Choroid plexus epithelial cell (primary cell): ENCODE results near the gene AURKA.
"Not testable (repeated sequence)": the region's sequence is repeated elsewhere in the genome, so short reads cannot be mapped to it uniquely, and the experiment has no call there.

Source experiments
- DNase-seq: peaks from one replicate; pipeline ENCODE4 v3.0.0-alpha.2; 2010; ENCODE audit warnings: low read depth
- H3K4me3 ChIP-seq: 2 replicates; pipeline ENCODE4 v1.5.1; 2011; ENCODE audit warnings: low read depth, mild to moderate bottlenecking, control low read depth, low read length, moderate library complexity
- CTCF ChIP-seq: conservative IDR thresholded peaks from 2 replicates; pipeline ENCODE4 v1.5.1; 2011; ENCODE audit warnings: low read depth, mild to moderate bottlenecking, control low read depth, inconsistent platforms, low read length, moderate library complexity

The AURKA gene

GRCh38 chr20:56417402-56417801 lies 25.4 kb upstream of the AURKA start:
- no peak overlapping the region for H3K4me3 ChIP-seq
- DNase-seq: no peak
- no peak for TF ChIP-seq CTCF

GRCh38 chr20:56414842-56415765 lies 23.1 kb upstream of the AURKA start:
- DNase-seq: peak; percentile 91
- no peak for TF ChIP-seq CTCF
- peak overlapping the region; percentile 17 for H3K4me3 ChIP-seq

GRCh38 chr20:56412949-56413348 lies 20.9 kb upstream of the AURKA start:
- H3K4me3 ChIP-seq: peak overlapping the region; percentile 62
- no peak for TF ChIP-seq CTCF
- no peak for DNase-seq

- no peak for TF ChIP-seq CTCF
- DNase-seq: no peak
- peak overlapping the region; percentile 62 for H3K4me3 ChIP-seq
Observed at GRCh38 chr20:56412473-56412790, 20.4 kb upstream of the AURKA start.

DNA sequence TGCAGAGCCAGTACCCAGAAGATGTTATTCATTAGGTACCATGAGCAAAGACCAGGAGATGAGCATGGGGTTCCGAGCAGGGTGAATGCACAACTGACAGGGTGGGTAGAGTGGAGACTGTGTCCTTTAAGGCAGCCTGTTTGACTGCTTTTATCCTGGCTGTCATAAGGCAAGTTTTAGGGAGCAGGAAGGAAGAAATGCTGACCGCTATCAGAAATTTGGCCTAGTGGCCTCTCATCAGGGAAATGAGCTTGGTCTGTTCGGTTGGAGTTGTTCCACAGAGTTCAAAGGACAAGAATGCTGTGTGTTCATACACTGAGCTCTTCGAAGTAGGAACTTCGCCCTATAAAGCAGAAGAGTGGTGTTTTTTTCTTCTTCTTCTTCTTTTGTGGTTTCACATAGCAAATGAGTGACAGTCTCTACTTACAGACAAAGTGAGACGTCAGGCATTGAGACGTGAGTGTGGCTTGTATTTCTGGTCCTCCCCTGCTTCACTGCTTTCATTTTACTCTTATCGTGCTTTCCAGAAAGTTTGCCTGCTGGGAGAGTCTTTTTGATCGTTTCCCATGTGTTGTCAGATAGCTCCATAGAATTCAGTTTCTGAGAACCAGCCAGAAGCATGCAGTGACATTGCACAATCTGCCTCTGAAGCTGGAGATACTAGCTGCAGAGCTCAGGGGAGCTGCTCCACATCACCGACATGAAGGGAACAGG lies 19.9 kb upstream of the AURKA start, which contains the start of gene CASS4:
Gene CASS4, plus strand, starts transcription at position 502 of the 714 bp plus-strand sequence. Its CDS starts 199 bp downstream, at position 701.
- DNase-seq: peak; percentile 96
- peak; percentile 7 for TF ChIP-seq CTCF
- peak within 1 kb of the TSS; percentile 62 for H3K4me3 ChIP-seq

- not testable (repeated sequence) for DNase-seq
- peak overlapping the region; percentile 62 for H3K4me3 ChIP-seq
Observed at GRCh38 chr20:56411287-56411686, 19.3 kb upstream of the AURKA start.

GRCh38 chr20:56409956-56410355 lies 17.9 kb upstream of the AURKA start:
- no peak overlapping the region for H3K4me3 ChIP-seq
- no peak for DNase-seq
- no peak for TF ChIP-seq CTCF
